Activated CD8-positive, alpha-beta memory T cell treated with anti-CD3 and anti-CD28 coated beads, Interleukin-2, amount 10 ng/mL, durations not matched to agents 7 days and 5 days (primary cell): ENCODE results near the gene TMEM132D. TPM values are rescaled to one million over a fixed set of nuclear protein-coding genes. Genes with fewer than 3 reads are reported as not detected.

Experiments
- ATAC-seq: fragments of 150-1000 bp; cut with Tn5 transposase; one replicate; pipeline ENCODE4 v1.10.0; 2021; ENCODE audit warnings: moderate library complexity
- CTCF ChIA-PET: fragments of 350-600 bp; sonication (Branson Sonifier 250); formaldehyde crosslinking; loops from one replicate; lab custom pipeline; 2021; ENCODE audit warnings: antibody characterized with exemption; lab: Charles Lee
- DNase-seq: peaks from one replicate; pipeline ENCODE4 v3.0.0-alpha.2; 2020
- H3K27ac Mint-ChIP-seq: one replicate; pipeline ENCODE4 v1.8.0; 2021; ENCODE audit warnings: mild to moderate bottlenecking, mixed read lengths
- H3K27me3 Mint-ChIP-seq: one replicate; pipeline ENCODE4 v1.8.0; 2021; ENCODE audit warnings: mixed read lengths
- H3K36me3 Mint-ChIP-seq: one replicate; pipeline ENCODE4 v1.8.0; 2021; ENCODE audit warnings: mild to moderate bottlenecking, mixed read lengths
- H3K4me1 Mint-ChIP-seq: one replicate; pipeline ENCODE4 v1.8.0; 2021; ENCODE audit warnings: mixed read lengths
- H3K4me3 Mint-ChIP-seq: one replicate; pipeline ENCODE4 v1.8.0; 2021; ENCODE audit warnings: mild to moderate bottlenecking, moderate library complexity, mixed read lengths
- H3K9me3 Mint-ChIP-seq: one replicate; pipeline ENCODE4 v1.8.0; 2022; ENCODE audit warnings: low read depth, mixed read lengths
- total RNA-seq, 2 experiments: library from RNA; stranded (reverse); gene quantifications; one replicate each; pipeline ENCODE4 v1.2.3, GENCODE V29; 2021

Gene TMEM132D
- total RNA-seq = not detected

DNA sequence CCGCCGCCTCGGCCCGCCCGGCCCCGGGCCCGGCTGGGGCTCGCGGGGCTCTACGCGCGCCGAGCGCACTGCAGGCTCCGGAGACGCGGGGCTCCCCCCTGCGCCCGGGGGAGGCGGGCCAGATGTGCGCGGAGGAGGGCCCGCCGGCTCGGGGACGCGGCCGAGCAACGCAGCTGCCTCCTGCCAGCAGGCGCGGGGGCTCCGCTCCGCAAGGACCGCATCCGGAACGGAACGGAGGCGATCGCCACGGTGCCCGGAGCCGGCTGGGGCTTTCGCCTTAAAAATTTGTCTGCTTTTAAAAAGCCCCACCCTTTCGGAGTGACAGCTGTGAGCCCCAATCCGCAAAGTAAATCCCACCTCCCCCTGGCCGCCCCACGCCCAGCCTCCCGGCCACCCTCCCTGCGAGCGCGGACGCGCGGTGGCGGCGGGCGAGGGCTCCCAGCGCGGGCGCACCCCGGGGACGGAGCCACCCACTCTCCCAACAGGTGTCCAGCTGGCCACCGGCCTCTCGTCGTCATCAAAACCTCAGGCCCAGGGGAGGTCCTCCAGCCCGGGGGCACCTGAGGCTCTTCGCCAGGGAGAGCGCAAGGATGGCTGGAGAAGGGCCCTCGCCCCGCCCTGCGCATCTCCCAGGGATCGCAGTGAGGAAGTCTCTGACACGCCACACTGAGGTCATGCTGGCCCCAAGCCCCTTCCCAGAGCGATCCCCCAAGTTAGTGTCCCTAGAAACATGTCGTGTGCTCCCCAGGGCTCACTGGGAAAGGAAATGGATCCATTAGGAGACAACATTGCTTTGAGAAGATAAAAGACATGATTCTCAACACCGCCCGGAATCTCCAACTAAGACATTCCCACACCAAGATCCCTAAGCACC lies at the start of gene TMEM132D:
TSS of gene TMEM132D (minus strand) at position 70 of the 874 bp plus-strand sequence.
- H3K4me3 Mint-ChIP-seq = no peak within 1 kb of the TSS
- H3K27me3 Mint-ChIP-seq = peaks cover 27% of the 10 kb centered on the region
- H3K9me3 Mint-ChIP-seq = no peaks in the 10 kb centered on the region
- no peaks in the 10 kb centered on the region for H3K4me1 Mint-ChIP-seq
- H3K36me3 Mint-ChIP-seq = no peaks in the 10 kb centered on the region
- H3K27ac Mint-ChIP-seq = no peak within 1 kb of the TSS
- no peak for ATAC-seq
- CTCF ChIA-PET = no interaction called here
- no peak for DNase-seq

DNA sequence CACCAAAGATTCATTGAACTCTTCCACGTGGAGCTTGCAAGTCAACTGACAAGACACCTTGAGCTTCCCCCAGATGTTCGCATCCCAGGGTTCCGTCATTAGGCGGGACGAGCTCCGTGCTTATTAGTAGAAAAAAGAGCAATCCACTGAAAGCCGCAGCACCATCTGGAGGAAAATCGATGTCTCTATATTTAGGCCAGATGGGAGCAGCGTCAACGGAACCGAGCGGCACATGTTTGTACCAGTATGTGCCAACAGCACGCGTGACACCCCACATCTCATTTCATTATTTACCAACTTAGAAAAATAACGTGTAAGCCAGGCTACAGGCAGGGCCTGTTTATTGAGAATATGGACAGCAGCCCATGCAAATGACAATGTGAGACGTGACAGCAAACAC lies 45.8 kb upstream of the TMEM132D start:
- Mint-ChIP-seq H3K4me1 (no peaks in the 10 kb centered on the region), H3K4me3 (no peak overlapping the region), H3K36me3 (no peaks in the 10 kb centered on the region), H3K27me3 (no peaks in the 10 kb centered on the region), H3K27ac (no peak overlapping the region), H3K9me3 (no peaks in the 10 kb centered on the region)
- CTCF ChIA-PET = no interaction called here
- no peak for ATAC-seq
- DNase-seq = no peak

DNA sequence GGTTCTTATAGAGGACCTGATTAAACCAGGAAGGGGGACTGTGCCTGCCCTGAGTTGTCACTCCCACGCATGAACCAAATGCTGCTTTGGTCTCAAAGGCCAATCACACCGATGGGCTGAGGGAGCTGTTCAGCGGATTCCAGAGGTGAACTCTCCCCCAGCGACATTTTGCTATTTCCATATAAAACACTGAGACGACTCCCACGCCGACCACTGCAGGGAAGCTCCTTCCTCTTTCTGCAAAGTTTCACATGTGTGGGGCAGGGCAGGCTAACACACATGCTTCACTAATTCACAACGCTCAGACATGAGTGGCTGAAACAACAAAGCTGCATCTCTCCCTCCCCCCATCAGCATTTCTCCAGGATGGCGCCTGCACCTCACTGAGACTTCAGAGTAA lies 37.8 kb upstream of the TMEM132D start:
- no peaks in the 10 kb centered on the region for H3K36me3 Mint-ChIP-seq
- CTCF ChIA-PET = no interaction called here
- H3K4me3 Mint-ChIP-seq = no peak overlapping the region
- DNase-seq = no peak
- H3K27ac Mint-ChIP-seq = no peak overlapping the region
- ATAC-seq = no peak
- H3K4me1 Mint-ChIP-seq = no peaks in the 10 kb centered on the region
- peaks cover 10% of the 10 kb centered on the region for H3K9me3 Mint-ChIP-seq
- H3K27me3 Mint-ChIP-seq = no peaks in the 10 kb centered on the region

DNA sequence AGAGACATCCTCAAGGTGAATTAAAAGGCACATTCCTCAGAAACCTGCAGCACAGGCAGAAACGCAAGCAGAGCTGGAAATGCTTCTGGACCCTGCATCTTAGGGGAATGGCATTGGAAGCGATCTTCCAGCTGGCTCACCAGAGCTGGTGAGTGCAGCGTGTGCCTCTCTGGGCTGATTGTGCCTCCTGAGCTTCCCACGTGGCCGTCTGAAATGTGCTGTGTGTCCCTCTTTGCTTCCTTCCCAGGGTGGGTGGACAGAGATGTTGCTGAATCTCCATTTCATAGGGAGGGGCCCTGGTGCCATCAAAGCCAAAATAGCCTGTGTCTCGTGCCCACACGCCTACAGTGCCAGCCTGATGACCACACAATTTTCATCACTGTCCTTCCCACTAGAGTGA lies 34.3 kb upstream of the TMEM132D start:
- H3K27ac Mint-ChIP-seq = no peak overlapping the region
- ATAC-seq (no peak), DNase-seq (no peak)
- CTCF ChIA-PET = no interaction called here
- no peak overlapping the region for H3K4me3 Mint-ChIP-seq
- H3K4me1 Mint-ChIP-seq = no peaks in the 10 kb centered on the region
- H3K36me3 Mint-ChIP-seq = no peaks in the 10 kb centered on the region
- H3K27me3 Mint-ChIP-seq = no peaks in the 10 kb centered on the region
- H3K9me3 Mint-ChIP-seq = peaks cover 14% of the 10 kb centered on the region

DNA sequence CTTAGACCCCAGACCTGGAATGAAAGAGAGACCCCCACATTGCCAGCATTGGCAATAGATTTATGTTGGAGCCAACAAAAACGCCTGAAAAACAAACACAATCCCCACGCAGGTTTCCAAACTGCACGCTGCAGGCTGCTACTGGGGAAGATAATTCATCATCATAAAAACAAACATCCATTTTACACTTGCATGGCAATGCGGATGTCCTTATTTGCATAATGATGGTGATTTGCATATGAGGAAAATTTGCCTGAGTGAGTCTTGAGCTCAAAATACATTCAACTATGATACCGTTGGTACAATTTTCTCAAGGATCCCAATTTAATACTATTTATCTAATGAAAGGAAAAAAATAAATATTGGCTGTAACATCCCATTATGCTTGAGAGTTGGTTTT lies 33.6 kb upstream of the TMEM132D start:
- no peak overlapping the region for H3K4me3 Mint-ChIP-seq
- CTCF ChIA-PET = no interaction called here
- DNase-seq (no peak), ATAC-seq (no peak)
- peaks cover 10% of the 10 kb centered on the region for H3K9me3 Mint-ChIP-seq
- H3K27ac Mint-ChIP-seq = no peak overlapping the region
- no peaks in the 10 kb centered on the region for H3K4me1 Mint-ChIP-seq
- no peaks in the 10 kb centered on the region for H3K36me3 Mint-ChIP-seq
- no peaks in the 10 kb centered on the region for H3K27me3 Mint-ChIP-seq

DNA sequence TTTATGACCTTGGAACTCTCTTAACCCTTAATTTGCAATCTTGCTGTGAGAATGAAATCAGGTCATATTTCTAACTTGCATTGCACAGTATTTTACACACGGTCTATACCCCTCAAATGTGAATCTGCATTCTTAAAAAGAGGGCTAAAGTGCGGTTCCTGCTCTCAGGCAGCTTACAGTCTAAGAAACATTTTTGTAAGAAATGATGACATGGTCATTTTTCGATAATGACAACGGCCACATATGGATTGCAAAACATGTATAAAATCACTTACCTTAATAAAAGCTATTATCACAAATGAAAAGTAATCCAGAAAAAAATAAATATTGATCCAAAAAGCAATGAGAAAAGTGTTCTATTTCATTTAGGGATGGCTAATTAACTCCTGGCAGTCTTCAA lies 24.8 kb upstream of the TMEM132D start:
- Mint-ChIP-seq H3K4me3 (no peak overlapping the region), H3K27ac (no peak overlapping the region), H3K4me1 (no peaks in the 10 kb centered on the region), H3K27me3 (no peaks in the 10 kb centered on the region), H3K36me3 (no peaks in the 10 kb centered on the region), H3K9me3 (peaks cover 10% of the 10 kb centered on the region)
- DNase-seq (no peak), ATAC-seq (no peak)
- CTCF ChIA-PET = no interaction called here

DNA sequence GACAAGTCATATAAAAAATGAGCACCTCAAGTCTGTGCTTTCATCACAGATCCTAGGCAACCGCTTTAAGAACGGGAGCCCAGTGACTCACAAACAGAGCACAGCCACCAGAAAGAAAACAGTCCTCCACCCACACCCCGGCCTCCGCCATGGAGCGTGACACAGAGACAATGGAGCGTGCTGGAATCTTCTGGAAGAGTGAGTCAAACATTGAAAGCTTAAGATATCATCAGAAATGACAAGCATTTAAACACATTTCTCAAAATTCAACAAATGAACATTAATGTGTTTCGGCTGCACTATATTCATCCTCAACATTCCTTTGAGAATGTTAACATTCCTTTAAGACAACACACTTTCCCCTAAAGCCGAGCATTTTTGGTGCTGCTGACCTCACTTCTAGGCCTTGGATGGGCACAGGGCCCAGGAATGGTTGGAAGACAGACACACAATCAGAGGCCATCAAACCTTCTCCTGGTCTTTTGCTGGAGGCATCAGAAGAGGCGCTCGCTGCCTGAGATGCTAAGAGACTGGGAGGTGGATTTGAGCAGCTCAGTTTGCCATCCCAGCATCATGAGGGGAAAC lies 23.6 kb upstream of the TMEM132D start:
- Mint-ChIP-seq H3K27me3 (no peaks in the 10 kb centered on the region), H3K27ac (no peak overlapping the region), H3K36me3 (no peaks in the 10 kb centered on the region), H3K4me3 (no peak overlapping the region), H3K9me3 (peaks cover 10% of the 10 kb centered on the region), H3K4me1 (no peaks in the 10 kb centered on the region)
- DNase-seq (no peak), ATAC-seq (no peak)
- CTCF ChIA-PET = no interaction called here

DNA sequence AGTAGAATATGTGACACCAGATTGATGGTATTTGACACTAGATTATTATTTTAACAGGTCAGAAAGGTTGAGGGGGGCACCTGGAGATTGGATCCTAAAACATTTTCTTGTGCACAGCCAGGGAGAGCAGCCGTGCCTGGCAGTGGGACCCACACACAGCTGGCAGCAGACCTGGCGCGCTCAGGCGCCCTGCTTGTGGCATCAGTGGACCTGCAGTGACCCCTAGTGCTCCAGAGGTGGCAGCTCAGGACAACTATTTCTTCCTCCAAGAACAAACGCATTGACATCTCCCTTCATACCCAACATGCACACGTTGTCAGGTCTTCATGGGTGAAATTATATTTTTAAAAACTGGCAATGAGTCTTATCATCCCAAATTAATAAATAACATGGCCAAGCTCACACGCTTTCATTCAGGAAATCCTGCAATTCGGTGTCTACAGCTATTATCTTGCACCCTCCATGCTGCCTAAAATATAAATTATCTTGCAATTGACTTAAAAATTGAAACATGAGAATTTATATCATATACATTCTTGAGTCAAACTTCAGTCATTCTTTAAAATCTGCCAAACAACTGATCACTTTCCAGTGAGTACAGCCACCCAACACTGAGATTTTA lies 7.7 kb upstream of the TMEM132D start:
- H3K27ac Mint-ChIP-seq = no peak overlapping the region
- no peak overlapping the region for H3K4me3 Mint-ChIP-seq
- H3K4me1 Mint-ChIP-seq = no peaks in the 10 kb centered on the region
- no peaks in the 10 kb centered on the region for H3K9me3 Mint-ChIP-seq
- DNase-seq = no peak
- no peaks in the 10 kb centered on the region for H3K36me3 Mint-ChIP-seq
- CTCF ChIA-PET = interaction anchor here (1.0 to 1.7 kb wide), 2 partner anchors 719 to 1652 kb away, joined by 3 to 5 read pairs; no protein-coding TSS in a partner anchor
- ATAC-seq = no peak
- no peaks in the 10 kb centered on the region for H3K27me3 Mint-ChIP-seq

DNA sequence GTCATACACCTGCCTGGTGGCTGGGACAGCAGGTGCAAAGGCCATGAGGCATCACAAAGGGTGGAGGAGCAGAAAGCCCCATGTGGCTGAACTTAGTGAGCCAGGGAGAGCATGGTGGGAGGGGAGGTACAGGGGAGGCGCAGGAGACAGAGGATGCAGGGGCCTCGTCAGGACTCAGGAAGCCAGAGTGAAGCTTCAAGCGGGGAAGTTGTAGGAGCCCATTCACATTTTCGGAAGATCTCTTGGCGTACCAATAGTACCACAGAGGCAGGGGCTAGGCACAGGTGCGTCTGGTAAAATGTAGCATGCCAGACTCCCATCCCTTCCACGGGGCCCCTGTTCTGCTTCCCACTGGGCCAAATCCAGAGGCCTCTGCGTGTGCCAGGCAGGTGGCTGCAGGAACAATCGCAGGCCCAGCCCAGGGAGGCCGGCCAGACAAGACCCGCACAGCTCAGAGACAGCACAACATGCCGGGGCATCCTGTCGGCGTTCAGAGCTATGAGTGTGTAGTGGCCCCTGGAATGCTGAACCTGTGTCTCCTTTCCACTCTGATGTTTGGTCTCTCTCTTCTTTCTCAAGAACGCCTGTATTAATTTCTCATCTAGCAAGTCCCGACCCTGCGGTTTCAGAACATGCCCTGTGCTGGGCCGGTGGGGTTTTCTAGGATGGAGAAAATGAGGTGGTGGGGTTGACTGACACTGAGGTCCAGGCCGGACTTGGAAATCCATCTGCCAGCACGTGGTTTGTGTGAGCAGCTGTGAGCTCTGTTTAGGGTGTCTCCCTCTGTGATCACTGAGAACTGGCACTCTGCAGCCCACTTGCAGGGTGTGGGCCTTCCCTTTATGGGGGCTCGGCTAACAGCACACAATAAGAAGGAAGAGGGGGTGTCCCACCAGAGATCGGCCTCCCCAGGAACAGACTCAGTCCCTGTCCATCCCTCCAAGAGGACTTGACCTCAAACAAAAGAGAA lies 5.5 kb upstream of the TMEM132D start:
- H3K4me3 Mint-ChIP-seq = no peak overlapping the region
- DNase-seq = no peak
- no peak overlapping the region for H3K27ac Mint-ChIP-seq
- no peak for ATAC-seq
- CTCF ChIA-PET = no interaction called here
- H3K4me1 Mint-ChIP-seq = no peaks in the 10 kb centered on the region
- no peaks in the 10 kb centered on the region for H3K9me3 Mint-ChIP-seq
- peaks cover 11% of the 10 kb centered on the region for H3K27me3 Mint-ChIP-seq
- H3K36me3 Mint-ChIP-seq = no peaks in the 10 kb centered on the region

DNA sequence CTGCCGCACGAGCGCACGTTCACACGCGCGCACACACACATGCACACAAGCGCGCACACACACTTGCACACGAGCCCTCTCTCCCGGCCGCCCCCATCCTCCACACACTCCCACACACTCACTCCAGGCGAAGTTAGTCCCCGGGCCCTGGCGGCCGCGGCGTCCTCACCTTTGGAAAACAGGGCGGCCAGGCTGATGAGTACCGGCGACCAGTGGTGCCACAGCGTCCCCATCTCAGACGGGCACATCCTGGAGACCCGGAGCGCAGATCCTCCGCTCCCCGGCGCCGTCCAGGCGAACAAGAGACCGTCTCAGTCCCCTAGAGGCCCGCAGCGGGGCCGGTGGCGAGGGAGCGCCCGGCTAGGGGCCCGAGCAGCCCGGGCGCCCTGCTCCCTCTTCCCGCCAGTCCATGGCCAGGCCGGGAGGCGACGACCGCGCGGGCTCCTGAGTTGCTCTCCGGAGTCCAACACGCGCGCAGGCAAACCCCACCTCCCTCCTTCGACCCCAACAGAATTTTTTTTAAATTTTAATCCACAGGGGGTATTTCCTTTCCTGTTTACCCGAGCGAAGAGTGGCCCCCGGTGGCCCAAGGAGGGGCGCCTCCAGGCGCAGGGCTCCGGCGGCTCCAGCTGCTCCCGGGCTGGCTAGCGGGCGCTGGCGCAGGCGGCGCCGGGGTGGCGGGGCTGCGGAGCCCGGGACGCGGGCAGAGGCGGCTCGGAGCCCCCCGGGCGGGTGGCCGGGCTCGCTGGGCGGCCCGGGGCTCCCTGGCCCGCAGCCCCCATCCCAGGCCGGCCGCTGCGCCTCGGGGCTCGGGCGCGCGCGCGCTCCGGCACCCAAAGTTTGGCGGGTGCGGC lies 506 bp downstream of the TMEM132D start:
- Mint-ChIP-seq H3K9me3 (no peaks in the 10 kb centered on the region), H3K27me3 (peaks cover 27% of the 10 kb centered on the region), H3K27ac (no peak overlapping the region), H3K4me1 (no peaks in the 10 kb centered on the region), H3K4me3 (no peak overlapping the region), H3K36me3 (no peaks in the 10 kb centered on the region)
- CTCF ChIA-PET = no interaction called here
- ATAC-seq = no peak
- DNase-seq = no peak

DNA sequence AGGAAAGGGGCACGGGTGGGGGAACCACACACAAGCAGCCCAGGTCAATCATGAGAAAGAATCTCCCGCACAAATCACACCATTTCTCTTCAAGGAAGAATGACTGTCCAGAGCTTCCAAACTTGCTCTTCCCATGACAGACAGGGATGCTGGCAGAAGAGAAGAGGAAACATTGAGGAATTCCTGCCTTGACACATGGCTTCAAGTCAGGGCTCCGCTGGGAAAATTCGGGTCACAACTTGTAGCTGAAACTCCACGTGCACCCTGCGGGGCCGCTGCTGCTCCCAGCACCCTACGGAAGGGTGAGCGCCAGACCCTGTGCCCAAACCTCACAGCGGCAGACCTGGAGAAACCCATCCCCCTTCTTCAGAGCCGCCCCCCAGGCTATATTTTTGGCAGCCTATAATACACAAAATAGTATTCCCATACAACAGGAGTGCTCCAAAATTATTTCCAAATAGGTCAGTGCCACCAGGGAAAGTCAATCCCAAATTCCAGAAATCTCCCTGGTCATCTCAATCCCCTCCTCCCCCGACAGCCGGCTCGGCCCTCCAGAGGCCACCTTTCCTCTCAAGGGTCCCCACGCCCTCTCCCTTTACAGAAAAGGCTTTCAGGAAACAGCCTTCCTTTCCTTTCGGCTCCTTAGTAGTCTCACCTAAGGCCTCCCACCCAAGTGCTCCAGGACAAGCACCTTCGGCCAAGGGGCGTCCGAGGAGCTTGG lies 1.3 kb downstream of the TMEM132D start:
- H3K36me3 Mint-ChIP-seq = no peaks in the 10 kb centered on the region
- CTCF ChIA-PET = no interaction called here
- H3K4me3 Mint-ChIP-seq = no peak overlapping the region
- H3K4me1 Mint-ChIP-seq = no peaks in the 10 kb centered on the region
- ATAC-seq (no peak), DNase-seq (no peak)
- no peak overlapping the region for H3K27ac Mint-ChIP-seq
- H3K27me3 Mint-ChIP-seq = peaks cover 27% of the 10 kb centered on the region
- no peaks in the 10 kb centered on the region for H3K9me3 Mint-ChIP-seq

DNA sequence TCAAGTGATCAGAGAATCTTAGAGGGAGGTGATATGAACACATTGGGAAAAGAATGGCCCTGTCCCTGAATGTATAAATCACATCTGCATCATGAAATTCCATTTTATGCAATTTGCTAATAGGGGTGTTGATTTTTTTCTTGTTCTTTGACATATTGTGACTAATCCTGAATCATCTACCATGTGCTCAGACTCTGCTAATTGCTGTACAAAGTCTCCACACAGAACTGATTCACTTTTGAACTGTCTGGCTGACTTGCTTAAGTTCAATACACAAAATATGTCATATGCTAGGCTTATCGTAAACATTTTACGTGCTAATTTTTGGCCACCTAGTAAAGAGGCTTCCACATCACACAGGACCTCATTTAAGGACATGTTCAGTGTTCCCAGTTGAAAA lies 2.6 kb downstream of the TMEM132D start:
- no peak overlapping the region for H3K27ac Mint-ChIP-seq
- H3K4me3 Mint-ChIP-seq = no peak overlapping the region
- H3K9me3 Mint-ChIP-seq = no peaks in the 10 kb centered on the region
- ATAC-seq (no peak), DNase-seq (no peak)
- peaks cover 27% of the 10 kb centered on the region for H3K27me3 Mint-ChIP-seq
- CTCF ChIA-PET = no interaction called here
- H3K36me3 Mint-ChIP-seq = no peaks in the 10 kb centered on the region
- no peaks in the 10 kb centered on the region for H3K4me1 Mint-ChIP-seq
